Stimulated activated naive CD4-positive, alpha-beta T cell (primary cell): Measurements from ENCODE around the gene RAB11FIP5.

Experiments
- DNase-seq, 6 experiments: peaks; one replicate each; lab custom pipeline; 2025; lab: John Stamatoyannopoulos, UW

The RAB11FIP5 gene

GRCh38 chr2:73033142-73033765 lies 79.5 kb downstream of the RAB11FIP5 start:
- no peak for DNase-seq

GRCh38 chr2:73032702-73033097 lies 80.0 kb downstream of the RAB11FIP5 start:
- no peak for DNase-seq

GRCh38 chr2:73031725-73032701 lies 80.7 kb downstream of the RAB11FIP5 start:
- DNase-seq = no peak

GRCh38 chr2:73031095-73031678 lies 81.6 kb downstream of the RAB11FIP5 start:
- DNase-seq = no peak

GRCh38 chr2:73028841-73029240 lies 83.9 kb downstream of the RAB11FIP5 start:
- DNase-seq = no peak

- no peak for DNase-seq
Measured at GRCh38 chr2:73027340-73027739, 85.4 kb downstream of the RAB11FIP5 start.

GRCh38 chr2:73023497-73023896 lies 89.3 kb downstream of the RAB11FIP5 start:
- no peak for DNase-seq
